IMR-90 (cell line): ENCODE measurements around the gene XKR7. TPM values are rescaled to one million over a fixed set of nuclear protein-coding genes. Genes with fewer than 3 reads are reported as not detected.

Source experiments
- ATAC-seq: fragments of 200-7000 bp; cut with Tn5 transposase; 2 replicates; pipeline ENCODE4 v1.9.1; 2020; ENCODE audit warnings: low read depth, mild to moderate bottlenecking, moderate library complexity
- BruUV-seq: library from RNA; stranded (reverse); fragments of 400-500 nt; replicated peaks from 2 replicates; lab custom pipeline; 2021; lab: Mats Ljungman, UMichigan
- CTCF ChIA-PET: fragments of 300-600 bp; formaldehyde crosslinking; extraction: SDS; loops from one replicate; lab custom pipeline; 2021; ENCODE audit warnings: antibody characterized with exemption; lab: Yijun Ruan, JAX
- POLR2A ChIA-PET: fragments of 300-600 bp; sonication (Branson Sonifier 250); formaldehyde crosslinking; loops from one replicate; lab custom pipeline; 2022; ENCODE audit warnings: antibody characterized with exemption; ENCODE audit not compliant: unreplicated experiment; lab: Charles Lee
- DNase-seq: peaks from one replicate; pipeline ENCODE4 v3.0.0; 2013
- H2AFZ ChIP-seq: replicated peaks from 2 replicates; pipeline ENCODE3; 2013; ENCODE audit warnings: low read length, mild to moderate bottlenecking; ENCODE audit not compliant: poor library complexity
- H2AK5ac ChIP-seq: 2 replicates; pipeline ENCODE4 v1.6.1; 2013; ENCODE audit warnings: low read depth, low read length, inconsistent platforms
- H2AK9ac ChIP-seq: replicated peaks from 2 replicates; pipeline ENCODE3; 2013; ENCODE audit warnings: mild to moderate bottlenecking, low read depth, low read length, moderate library complexity; ENCODE audit not compliant: poor library complexity
- H2BK120ac ChIP-seq: 2 replicates; pipeline ENCODE4 v1.6.1; 2013; ENCODE audit warnings: low read depth, low read length, inconsistent platforms
- H2BK15ac ChIP-seq: 3 replicates; pipeline ENCODE4 v1.6.1; 2013; ENCODE audit warnings: low read depth, low read length, inconsistent platforms
- H2BK20ac ChIP-seq: 2 replicates; pipeline ENCODE4 v1.6.1; 2013; ENCODE audit warnings: low read depth, mild to moderate bottlenecking, inconsistent platforms, low read length, moderate library complexity
- H2BK5ac ChIP-seq: 2 replicates; pipeline ENCODE4 v1.6.1; 2013; ENCODE audit warnings: mild to moderate bottlenecking, low read depth, low read length, inconsistent platforms; ENCODE audit not compliant: poor library complexity, severe bottlenecking
- H3K14ac ChIP-seq: replicated peaks from 2 replicates; pipeline ENCODE4 v1.6.1; 2013; ENCODE audit warnings: low read depth, low read length, inconsistent platforms
- H3K18ac ChIP-seq: 2 replicates; pipeline ENCODE4 v1.6.1; 2013; ENCODE audit warnings: low read depth, low read length, control low read depth
- H3K23ac ChIP-seq: 2 replicates; pipeline ENCODE4 v1.6.1; 2013; ENCODE audit warnings: low read depth, low read length, inconsistent platforms
- H3K27ac ChIP-seq: 2 replicates; pipeline ENCODE4 v1.5.1; 2013; ENCODE audit warnings: mild to moderate bottlenecking, control low read depth, low read length; ENCODE audit not compliant: insufficient read depth
- H3K27me3 ChIP-seq: 2 replicates; pipeline ENCODE4 v1.6.1; 2013; ENCODE audit warnings: low read length; ENCODE audit not compliant: control insufficient read depth, insufficient read depth
- H3K36me3 ChIP-seq: 2 replicates; pipeline ENCODE4 v1.6.1; 2013; ENCODE audit warnings: low read length, mixed read lengths; ENCODE audit not compliant: control insufficient read depth, insufficient read depth
- H3K4ac ChIP-seq: 2 replicates; pipeline ENCODE4 v1.6.1; 2013; ENCODE audit warnings: low read depth, low read length, inconsistent platforms
- H3K4me1 ChIP-seq: 2 replicates; pipeline ENCODE4 v1.6.1; 2013; ENCODE audit warnings: low read length, mixed read lengths; ENCODE audit not compliant: control insufficient read depth, insufficient read depth
- H3K4me2 ChIP-seq: 2 replicates; pipeline ENCODE4 v1.6.1; 2013; ENCODE audit warnings: low read depth, mild to moderate bottlenecking, control low read depth, low read length, moderate library complexity
- H3K4me3 ChIP-seq: 2 replicates; pipeline ENCODE4 v1.5.1; 2013; ENCODE audit warnings: low read depth, mild to moderate bottlenecking, control low read depth, low read length, moderate library complexity; ENCODE audit not compliant: insufficient read depth
- H3K56ac ChIP-seq: 2 replicates; pipeline ENCODE4 v1.6.1; 2013; ENCODE audit warnings: low read length, inconsistent platforms; ENCODE audit not compliant: insufficient read depth; ENCODE audit errors: extremely low read depth
- H3K79me1 ChIP-seq, 2 experiments: 2 replicates each; pipeline ENCODE4 v1.6.1; 2013; ENCODE audit warnings: low read length in 2 of 2, inconsistent platforms in 1 of 2, low read depth in 1 of 2
- H3K9ac ChIP-seq: 2 replicates; pipeline ENCODE4 v1.6.1; 2013; ENCODE audit warnings: low read depth, low read length, control low read depth
- H3K9me1 ChIP-seq: 2 replicates; pipeline ENCODE4 v1.6.1; 2013; ENCODE audit warnings: low read length, inconsistent platforms; ENCODE audit not compliant: insufficient read depth
- H3K9me3 ChIP-seq: 2 replicates; pipeline ENCODE4 v1.6.1; 2013; ENCODE audit warnings: low read length; ENCODE audit not compliant: control insufficient read depth, insufficient read depth
- H4K20me1 ChIP-seq: 2 replicates; pipeline ENCODE4 v1.6.1; 2013; ENCODE audit warnings: low read length, inconsistent platforms; ENCODE audit not compliant: insufficient read depth
- H4K5ac ChIP-seq: 2 replicates; pipeline ENCODE4 v1.6.1; 2013; ENCODE audit warnings: mild to moderate bottlenecking, low read depth, low read length, control low read depth
- H4K8ac ChIP-seq, 2 experiments: 2 replicates each; pipeline ENCODE4 v1.6.1; 2013; ENCODE audit warnings: low read depth in 2 of 2, low read length in 2 of 2, control low read depth in 1 of 2, inconsistent platforms in 1 of 2
- H4K91ac ChIP-seq: 2 replicates; pipeline ENCODE4 v1.6.1; 2013; ENCODE audit warnings: low read depth, low read length, inconsistent platforms; ENCODE audit not compliant: insufficient read depth
- BHLHE40 ChIP-seq: fragments of 150-350 bp; IDR thresholded peaks from 2 replicates; pipeline ENCODE4 v1.6.1; 2016; ENCODE audit warnings: mild to moderate bottlenecking, low read depth, low read length
- CEBPB ChIP-seq: IDR thresholded peaks from 2 replicates; pipeline ENCODE4 v1.6.1; 2012; ENCODE audit warnings: low read depth, low read length, improper control_type of control experiment
- CHD1 ChIP-seq: IDR thresholded peaks from 2 replicates; pipeline ENCODE4 v1.6.1; 2012; ENCODE audit warnings: low read depth, low read length, improper control_type of control experiment
- CTCF ChIP-seq: conservative IDR thresholded peaks from 2 replicates; pipeline ENCODE4 v1.5.1; 2012; ENCODE audit warnings: mild to moderate bottlenecking, low read depth, low read length, improper control_type of control experiment
- ELK1 ChIP-seq: fragments of 150-350 bp; IDR thresholded peaks from 2 replicates; pipeline ENCODE4 v1.6.1; 2016; ENCODE audit warnings: low read depth, mild to moderate bottlenecking, low read length, moderate library complexity, borderline replicate concordance
- FOS ChIP-seq: fragments of 150-350 bp; IDR thresholded peaks from 2 replicates; pipeline ENCODE4 v1.6.1; 2016; ENCODE audit warnings: low read depth, low read length
- MAFK ChIP-seq: IDR thresholded peaks from 2 replicates; pipeline ENCODE4 v1.6.1; 2012; ENCODE audit warnings: low read depth, low read length, improper control_type of control experiment
- MXI1 ChIP-seq: IDR thresholded peaks from 2 replicates; pipeline ENCODE4 v1.6.1; 2012; ENCODE audit warnings: low read depth, mild to moderate bottlenecking, low read length, moderate library complexity, borderline replicate concordance
- NFE2L2 ChIP-seq: fragments of 150-350 bp; IDR thresholded peaks from 2 replicates; pipeline ENCODE4 v1.6.1; 2016; ENCODE audit warnings: low read depth, mild to moderate bottlenecking, low read length
- POLR2A ChIP-seq: IDR thresholded peaks from 2 replicates; pipeline ENCODE4 v1.6.1; 2012; ENCODE audit warnings: mild to moderate bottlenecking, low read depth, low read length
- RCOR1 ChIP-seq: IDR thresholded peaks from 2 replicates; pipeline ENCODE4 v1.6.1; 2012; ENCODE audit warnings: mild to moderate bottlenecking, low read length, improper control_type of control experiment; ENCODE audit not compliant: insufficient replicate concordance
- RFX5 ChIP-seq: IDR thresholded peaks from 2 replicates; pipeline ENCODE4 v1.8.0; 2012; ENCODE audit warnings: low read depth, mild to moderate bottlenecking, low read length, moderate library complexity
- SMC3 ChIP-seq: fragments of 150-350 bp; IDR thresholded peaks from 2 replicates; pipeline ENCODE4 v1.6.1; 2016; ENCODE audit warnings: low read depth, mild to moderate bottlenecking, antibody characterized with exemption, low read length, moderate library complexity
- USF2 ChIP-seq: fragments of 150-350 bp; IDR thresholded peaks from 2 replicates; pipeline ENCODE4 v1.6.1; 2017; ENCODE audit warnings: mild to moderate bottlenecking, antibody characterized with exemption, low read length, low read depth
- WGBS, 2 experiments: methylation state at CpG; one replicate each; pipeline versions ENCODE4 v1.1.5 to v1.1.7; 2013; ENCODE audit warnings: missing lambda C conversion rate in 2 of 2; ENCODE audit not compliant: insufficient read length in 1 of 2; ENCODE audit errors: extremely low coverage in 2 of 2; 5-methylcytosine and 5-hydroxymethylcytosine counted together
- dilution Hi-C: fragments of 300-500 bp; cut with HindIII; formaldehyde crosslinking; loops from one replicate; pipeline ENCODE4 v1.14.3; 2018; ENCODE audit warnings: low sequenced_read_pairs; ENCODE audit not compliant: unreplicated experiment
- in situ Hi-C: fragments of 300-500 bp; cut with MboI; formaldehyde crosslinking; loops from 3 replicates; pipeline ENCODE4 v1.14.3; 2019; ENCODE audit warnings: low sequenced_read_pairs, inconsistent platforms, mixed read lengths
- intact Hi-C: fragments of 100-400 bp; cut with micrococcal nuclease; formaldehyde crosslinking; loops from 2 replicates; pipeline ENCODE4 v1.10.0; 2022
- polyA plus RNA-seq, 3 experiments: library from polyadenylated mRNA; depleted of rRNA; stranded (reverse); fragments of >200 nt; gene quantifications; 2 replicates each; pipeline ENCODE4 v1.2.3, GENCODE V29; 2012; ENCODE audit warnings: low replicate concordance in 1 of 3
- total RNA-seq: library from RNA; depleted of rRNA; stranded (reverse); fragments of >200 nt; gene quantifications from 2 replicates; pipeline ENCODE4 v1.2.3, GENCODE V29; 2012

XKR7 gene
- total and polyA plus RNA-seq, 2 of the 4 experiments (the other 2 are of a cell fraction) = not detected

- no peaks in the 10 kb centered on the region for H3K9me1 ChIP-seq
- DNase-seq (no peak), ATAC-seq (no peak)
- 80% methylated on average over 1 of the region's 4 CpGs; no CpG with 5 or more reads in 1 of the 2 experiments for WGBS, 2 experiments
- BruUV-seq = no TSS peak
- TF ChIP-seq POLR2A = no peak
- no peak for TF ChIP-seq BHLHE40
- TF ChIP-seq CTCF = no peak
- no peak for TF ChIP-seq RFX5
- no peak for TF ChIP-seq SMC3
- no peak for TF ChIP-seq CHD1
- no peak for TF ChIP-seq CEBPB
- no peak for TF ChIP-seq RCOR1
- TF ChIP-seq USF2 = no peak
- no peak for TF ChIP-seq MAFK
- TF ChIP-seq MXI1 = no peak
- no peak for TF ChIP-seq ELK1
- no peak for TF ChIP-seq FOS
- TF ChIP-seq NFE2L2 = no peak
- no peak overlapping the region for H4K8ac ChIP-seq
- no peak overlapping the region for H3K4me3 ChIP-seq
- CTCF ChIA-PET = no interaction called here
- H4K20me1 ChIP-seq = no peaks in the 10 kb centered on the region; the same call in 1 of the 2 replicates
- H3K9ac ChIP-seq = no peak overlapping the region
- H3K56ac ChIP-seq = no peak overlapping the region
- no peak overlapping the region for H2BK15ac ChIP-seq
- peaks cover 43% of the 10 kb centered on the region for H3K36me3 ChIP-seq
- no peak overlapping the region for H2AK9ac ChIP-seq
- no peak overlapping the region for H2BK120ac ChIP-seq
- H3K79me1 ChIP-seq = peaks cover 7 to 15% of the 10 kb centered on the region in 2 experiments; a peak in 3 of 4 replicates
- no peak overlapping the region for H2BK5ac ChIP-seq
- no peak overlapping the region for H3K23ac ChIP-seq
- intact Hi-C loops (no loop called here), in situ Hi-C loops (no loop called here), dilution Hi-C loops (no loop called here)
- H3K4me1 ChIP-seq = no peaks in the 10 kb centered on the region; the same call in 1 of the 2 replicates
- H4K91ac ChIP-seq = no peak overlapping the region
- no peak overlapping the region for H4K5ac ChIP-seq
- H3K18ac ChIP-seq = no peak overlapping the region
- no peak overlapping the region for H3K14ac ChIP-seq
- no peak overlapping the region for H3K4me2 ChIP-seq
- no peaks in the 10 kb centered on the region for H3K27me3 ChIP-seq
- no peak overlapping the region for H2AK5ac ChIP-seq
- H2AFZ ChIP-seq = no peak overlapping the region
- POLR2A ChIA-PET = no interaction called here
- H3K4ac ChIP-seq = no peak overlapping the region
- peaks cover 2% of the 10 kb centered on the region; the same call in 1 of the 2 replicates for H3K9me3 ChIP-seq
- no peak overlapping the region for H2BK20ac ChIP-seq
- H3K27ac ChIP-seq = no peak overlapping the region
Observed at GRCh38 chr20:31945319-31945718, 22.6 kb upstream of the XKR7 start.
